GM12872 (cell line): ENCODE data around the gene CHST8.

Experiments used
- CTCF ChIP-seq: IDR thresholded peaks from 3 replicates; pipeline ENCODE4 v1.5.1; 2011; ENCODE audit warnings: low read depth, mild to moderate bottlenecking, low read length, moderate library complexity; ENCODE audit not compliant: insufficient read depth

The CHST8 gene

GRCh38 chr19:33621811-33622504 is at the start of gene CHST8:
TSS of gene CHST8 (plus strand) at chr19:33621953. CDS start at chr19:33689262, 67,309 bp downstream.
- no peak for TF ChIP-seq CTCF

DNA sequence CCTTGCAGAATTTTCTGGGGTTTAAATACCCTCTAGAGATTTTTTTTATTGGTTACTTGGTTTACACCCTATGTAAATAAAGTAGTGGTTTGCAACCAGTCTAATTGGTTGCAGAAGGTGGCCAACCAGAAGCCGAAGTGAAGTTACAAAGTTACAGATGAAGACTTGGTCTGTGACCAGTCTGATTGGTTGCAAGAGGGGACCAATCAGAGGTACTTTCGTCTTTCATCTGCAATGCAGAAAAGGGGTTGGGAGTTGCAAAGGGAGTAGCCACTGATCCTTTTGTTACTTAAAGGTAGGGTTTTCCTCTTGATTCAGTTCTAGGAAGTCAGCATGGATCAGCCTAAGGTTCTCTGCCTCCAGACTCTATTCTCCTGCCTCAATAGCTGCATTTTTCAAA is 48.8 kb upstream of the CHST8 start:
- no peak for TF ChIP-seq CTCF

GRCh38 chr19:33574824-33575223 is 46.9 kb upstream of the CHST8 start:
- no peak for TF ChIP-seq CTCF

GRCh38 chr19:33578697-33579096 is 43.1 kb upstream of the CHST8 start:
- no peak for TF ChIP-seq CTCF

- TF ChIP-seq CTCF, result no peak
Measured at GRCh38 chr19:33580026-33580644, 41.6 kb upstream of the CHST8 start.

GRCh38 chr19:33580645-33581037 is 41.1 kb upstream of the CHST8 start:
- TF ChIP-seq CTCF, result no peak

- no peak for TF ChIP-seq CTCF
Measured at GRCh38 chr19:33582914-33583313, 38.8 kb upstream of the CHST8 start.
